Measurements from ENCODE around the gene MLLT11.

The MLLT11 gene

GRCh38 chr1:151060007-151060656 lies at the start of gene MLLT11:
Gene MLLT11 (plus strand): TSS chr1:151060397. CDS start chr1:151067225, 6,828 bp downstream.
- DNase-seq (ENCODE audit: low spot score), result peak; percentile 57

GRCh38 chr1:151011154-151011850 lies 48.9 kb upstream of the MLLT11 start:
- no peak for DNase-seq (ENCODE audit: low spot score)

- DNase-seq (ENCODE audit: low spot score), result no peak
These were observed 47.3 kb upstream of the MLLT11 start for GRCh38 chr1:151012684-151013471.

- no peak for DNase-seq (ENCODE audit: low spot score)
These were observed 46.7 kb upstream of the MLLT11 start for GRCh38 chr1:151013518-151013917.

GRCh38 chr1:151024540-151025146 lies 35.6 kb upstream of the MLLT11 start:
- peak; percentile 81 for DNase-seq (ENCODE audit: low spot score)

GRCh38 chr1:151026460-151026859 lies 33.7 kb upstream of the MLLT11 start:
- no peak for DNase-seq (ENCODE audit: low spot score)

- DNase-seq (ENCODE audit: low spot score), result no peak
These were observed 28.0 kb upstream of the MLLT11 start for GRCh38 chr1:151032164-151032563.

GRCh38 chr1:151035167-151035566 lies 25.0 kb upstream of the MLLT11 start:
- no peak for DNase-seq (ENCODE audit: low spot score)

- DNase-seq (ENCODE audit: low spot score), result no peak
These were observed 23.8 kb upstream of the MLLT11 start, which contains the start of gene BNIPL for GRCh38 chr1:151036356-151036755. Gene BNIPL (plus strand): TSS chr1:151036586. CDS start chr1:151036726, 140 bp downstream.

GRCh38 chr1:151037032-151037431 lies 23.2 kb upstream of the MLLT11 start:
- no peak for DNase-seq (ENCODE audit: low spot score)

GRCh38 chr1:151039521-151039920 lies 20.7 kb upstream of the MLLT11 start:
- DNase-seq (ENCODE audit: low spot score), result no peak

- no peak for DNase-seq (ENCODE audit: low spot score)
These were observed 17.0 kb upstream of the MLLT11 start for GRCh38 chr1:151043163-151043562.

- DNase-seq (ENCODE audit: low spot score), result peak; percentile 93
These were observed 12.6 kb upstream of the MLLT11 start, which contains the start of gene C1orf56 for GRCh38 chr1:151047591-151047924. Gene C1orf56 (plus strand): TSS chr1:151047751. CDS start chr1:151047848, 97 bp downstream.

- DNase-seq (ENCODE audit: low spot score), result peak; percentile 73
These were observed 12.1 kb upstream of the MLLT11 start for GRCh38 chr1:151047925-151048644.

- no peak for DNase-seq (ENCODE audit: low spot score)
These were observed 11.6 kb upstream of the MLLT11 start for GRCh38 chr1:151048645-151049032.

GRCh38 chr1:151049458-151049857 lies 10.7 kb upstream of the MLLT11 start:
- DNase-seq (ENCODE audit: low spot score), result no peak

- no peak for DNase-seq (ENCODE audit: low spot score)
These were observed 10.0 kb upstream of the MLLT11 start for GRCh38 chr1:151050051-151050688.

GRCh38 chr1:151051356-151052009 lies 8.7 kb upstream of the MLLT11 start:
- no peak for DNase-seq (ENCODE audit: low spot score)

GRCh38 chr1:151054971-151055547 lies 5.1 kb upstream of the MLLT11 start:
- DNase-seq (ENCODE audit: low spot score), result no peak

- DNase-seq (ENCODE audit: low spot score), result no peak
These were observed 4.6 kb upstream of the MLLT11 start for GRCh38 chr1:151055581-151055980.
